HepG2 (cell line): Measurements from ENCODE around the gene ARL8A. TPM values are rescaled to one million over a fixed set of nuclear protein-coding genes. Genes with fewer than 3 reads are reported as not detected.

Experiments used
- ATAC-seq: fragments of 200-7000 bp; cut with Tn5 transposase; 3 replicates; pipeline ENCODE4 v1.9.1; 2020; ENCODE audit warnings: mild to moderate bottlenecking, moderate library complexity
- BruUV-seq: library from RNA; stranded (reverse); fragments of 400-500 nt; replicated peaks from 2 replicates; lab custom pipeline; 2021; lab: Mats Ljungman, UMichigan
- CTCF ChIA-PET: fragments of 300-600 bp; formaldehyde crosslinking; extraction: SDS; loops from one replicate; lab custom pipeline; 2021; ENCODE audit warnings: low total read pairs, inconsistent platforms, low intra/inter-chr PET ratio; lab: Yijun Ruan, JAX
- POLR2A ChIA-PET: fragments of 350-600 bp; sonication (Branson Sonifier 250); formaldehyde crosslinking; loops from one replicate; lab custom pipeline; 2020; ENCODE audit warnings: antibody characterized with exemption, inconsistent platforms; lab: Yijun Ruan, JAX
- DNase-seq: peaks from one replicate; pipeline ENCODE4 v3.0.0-alpha.2; 2015; ENCODE audit warnings: low spot score
- FAIRE-seq: peaks from 3 replicates; lab custom pipeline; 2011; peaks lifted over from hg19 to GRCh38; lab: Jason Lieb, UNC
- H2AFZ ChIP-seq: one replicate; pipeline ENCODE4 v1.6.1; 2011; ENCODE audit warnings: low read length, inconsistent platforms
- H3K27ac ChIP-seq: fragments of 300-600 bp; 3 replicates; pipeline ENCODE4 v1.8.0; 2011; ENCODE audit warnings: mixed run types, mild to moderate bottlenecking, mixed read lengths, low read length, inconsistent platforms; ENCODE audit not compliant: insufficient read depth; ENCODE audit errors: extremely low read length
- H3K27me3 ChIP-seq, 2 experiments: fragments of 200-600 bp in 1 of 2; 2 replicates in 1 of 2; 3 replicates in 1 of 2; pipeline versions ENCODE4 v1.6.0 to v1.8.0; 2011; ENCODE audit warnings: low read length in 2 of 2, mild to moderate bottlenecking in 2 of 2, moderate library complexity in 2 of 2, inconsistent platforms in 1 of 2; ENCODE audit not compliant: insufficient read depth in 2 of 2, control insufficient read depth in 1 of 2
- H3K36me3 ChIP-seq, 2 experiments: fragments of 200-600 bp in 1 of 2; replicated peaks in 1 of 2; 2 replicates in 1 of 2; 3 replicates in 1 of 2; pipeline versions ENCODE4 v1.5.1 to v1.8.0; 2011; ENCODE audit warnings: low read length in 2 of 2, inconsistent platforms in 1 of 2; ENCODE audit not compliant: insufficient read depth in 2 of 2, control insufficient read depth in 1 of 2
- H3K4me1 ChIP-seq: 2 replicates; pipeline ENCODE4 v1.5.1; 2012; ENCODE audit warnings: low read length, inconsistent platforms; ENCODE audit not compliant: insufficient read depth
- H3K4me2 ChIP-seq: 2 replicates; pipeline ENCODE4 v1.6.0; 2011; ENCODE audit warnings: low read depth, low read length, inconsistent platforms
- H3K4me3 ChIP-seq, 3 experiments: fragments of 200-600 bp in 1 of 3; sonication (generic), shearing (Covaris generic) in 1 of 3; replicated peaks in 1 of 3; 2 replicates each; pipeline ENCODE4 v1.5.1; 2011 to 2016; ENCODE audit warnings: low read length in 3 of 3, inconsistent platforms in 2 of 3, low read depth in 2 of 3, mild to moderate bottlenecking in 2 of 3, control low read depth in 1 of 3, mixed read lengths in 1 of 3; ENCODE audit not compliant: insufficient read depth in 1 of 3
- H3K79me2 ChIP-seq: one replicate; pipeline ENCODE4 v1.6.1; 2011; ENCODE audit warnings: low read length, inconsistent platforms; ENCODE audit not compliant: insufficient read depth
- H3K9ac ChIP-seq: 2 replicates; pipeline ENCODE4 v1.6.0; 2011; ENCODE audit warnings: mild to moderate bottlenecking, low read depth, low read length, inconsistent platforms; ENCODE audit not compliant: insufficient read depth
- H3K9me3 ChIP-seq: 2 replicates; pipeline ENCODE4 v1.5.1; 2012; ENCODE audit warnings: mild to moderate bottlenecking, low read length
- H4K20me1 ChIP-seq: 2 replicates; pipeline ENCODE4 v1.6.0; 2011; ENCODE audit warnings: inconsistent platforms, mild to moderate bottlenecking, low read length, moderate library complexity; ENCODE audit not compliant: insufficient read depth
- ARHGAP35 ChIP-seq: sonication (generic); formaldehyde crosslinking; IDR thresholded peaks from 2 replicates; pipeline ENCODE4 v1.9.0; 2022; ENCODE audit warnings: mild to moderate bottlenecking, inconsistent platforms, moderate library complexity, missing genetic modification reagents, borderline replicate concordance
- BRCA1 ChIP-seq: sonication (generic); formaldehyde crosslinking; IDR thresholded peaks from 2 replicates; pipeline ENCODE4 v1.4.0; 2020; ENCODE audit warnings: missing genetic modification reagents
- DMAP1 ChIP-seq: IDR thresholded peaks from 2 replicates; pipeline ENCODE4 v1.6.1; 2016
- FOXK1 ChIP-seq: sonication (generic); formaldehyde crosslinking; IDR thresholded peaks from 2 replicates; pipeline ENCODE4 v1.4.0; 2020; ENCODE audit warnings: low read depth, missing genetic modification reagents, borderline replicate concordance
- JUNB ChIP-seq: sonication (generic); formaldehyde crosslinking; IDR thresholded peaks from 2 replicates; pipeline ENCODE4 v1.8.0; 2022; ENCODE audit warnings: missing genetic modification reagents, mild to moderate bottlenecking, borderline replicate concordance
- SALL1 ChIP-seq: sonication (generic); formaldehyde crosslinking; IDR thresholded peaks from 2 replicates; pipeline ENCODE4 v1.8.0; 2022; ENCODE audit warnings: mild to moderate bottlenecking, missing genetic modification reagents
- SOX5 ChIP-seq: IDR thresholded peaks from 2 replicates; pipeline ENCODE4 v1.6.1; 2016; ENCODE audit warnings: borderline replicate concordance
- WGBS: methylation state at CpG from one replicate; pipeline ENCODE4 v1.1.6; 2017; ENCODE audit warnings: low lambda C conversion rate; 5-methylcytosine and 5-hydroxymethylcytosine counted together
- in situ Hi-C: cut with HindIII; loops from 2 replicates; pipeline ENCODE4 v1.10.0; 2017; ENCODE audit warnings: low pct_unique_long_range_greater_than_20kb; ENCODE audit not compliant: extremely low pct_ligation_motif_present
- intact Hi-C: fragments of 100-400 bp; cut with micrococcal nuclease; formaldehyde crosslinking; loops from one replicate; pipeline ENCODE4 v1.10.0; 2022; ENCODE audit not compliant: unreplicated experiment
- polyA plus RNA-seq, 8 experiments: library from polyadenylated mRNA; depleted of rRNA in 3 of 8; stranded (reverse) in 7 of 8; unstranded in 1 of 8; fragments of >200 nt; fragmentation: Illumina TruSeq in 4 of 8; extraction: Trizol in 4 of 8; gene quantifications; 2 replicates each; pipeline versions ENCODE4 v1.2.1 to v1.2.3, GENCODE V29; 2011 to 2016; ENCODE audit warnings: low read depth in 4 of 8, missing spikeins in 1 of 8, mixed read lengths in 1 of 8; ENCODE audit not compliant: insufficient read depth in 1 of 8
- total RNA-seq, 5 experiments: library from RNA; depleted of rRNA; stranded (reverse); fragments of >200 nt; fragmentation: Illumina TruSeq; extraction: Trizol; gene quantifications; 2 replicates each; pipeline ENCODE4 v1.2.3, GENCODE V29; 2016; ENCODE audit warnings: low read depth in 1 of 5
- TF ChIP-seq, protein P1 (sequence below): sonication (generic); formaldehyde crosslinking; IDR thresholded peaks from 2 replicates; pipeline ENCODE4 v1.8.0; 2022; ENCODE audit warnings: missing genetic modification reagents, low read depth, mild to moderate bottlenecking, borderline replicate concordance
- TF ChIP-seq, protein P2 (sequence below): sonication (generic); formaldehyde crosslinking; IDR thresholded peaks from 2 replicates; pipeline ENCODE4 v1.4.0; 2020; ENCODE audit warnings: low read depth, missing genetic modification reagents
- TF ChIP-seq, protein P3 (sequence below): sonication (generic); formaldehyde crosslinking; IDR thresholded peaks from 2 replicates; pipeline ENCODE4 v1.8.1; 2023; ENCODE audit warnings: mild to moderate bottlenecking, missing genetic modification reagents

ARL8A gene
- total and polyA plus RNA-seq, 2 of the 13 experiments (the other 11 are each of a cell fraction or from before 2014, with no cell fraction given), result 2.7 to 23.4 TPM

DNA sequence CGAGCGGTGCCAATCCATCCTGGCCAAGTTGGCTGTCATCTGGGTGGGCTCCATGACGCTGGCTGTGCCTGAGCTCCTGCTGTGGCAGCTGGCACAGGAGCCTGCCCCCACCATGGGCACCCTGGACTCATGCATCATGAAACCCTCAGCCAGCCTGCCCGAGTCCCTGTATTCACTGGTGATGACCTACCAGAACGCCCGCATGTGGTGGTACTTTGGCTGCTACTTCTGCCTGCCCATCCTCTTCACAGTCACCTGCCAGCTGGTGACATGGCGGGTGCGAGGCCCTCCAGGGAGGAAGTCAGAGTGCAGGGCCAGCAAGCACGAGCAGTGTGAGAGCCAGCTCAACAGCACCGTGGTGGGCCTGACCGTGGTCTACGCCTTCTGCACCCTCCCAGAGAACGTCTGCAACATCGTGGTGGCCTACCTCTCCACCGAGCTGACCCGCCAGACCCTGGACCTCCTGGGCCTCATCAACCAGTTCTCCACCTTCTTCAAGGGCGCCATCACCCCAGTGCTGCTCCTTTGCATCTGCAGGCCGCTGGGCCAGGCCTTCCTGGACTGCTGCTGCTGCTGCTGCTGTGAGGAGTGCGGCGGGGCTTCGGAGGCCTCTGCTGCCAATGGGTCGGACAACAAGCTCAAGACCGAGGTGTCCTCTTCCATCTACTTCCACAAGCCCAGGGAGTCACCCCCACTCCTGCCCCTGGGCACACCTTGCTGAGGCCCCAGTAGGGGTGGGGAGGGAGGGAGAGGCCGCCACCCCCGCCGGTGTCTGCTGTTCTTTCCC, 16.5 kb downstream of the ARL8A start:
- Histone ChIP-seq H3K4me2 (no peak overlapping the region), H3K4me3 (no peak overlapping the region), H4K20me1 (no peaks in the 10 kb centered on the region), H3K9me3 (no peaks in the 10 kb centered on the region), H3K79me2 (no peaks in the 10 kb centered on the region), H3K27me3 (peaks cover 4 to 22% of the 10 kb centered on the region in 2 experiments; a peak in 4 of 5 replicates), H3K4me1 (no peaks in the 10 kb centered on the region), H2AFZ (no peak overlapping the region), H3K27ac (no peak overlapping the region), H3K9ac (no peak overlapping the region), H3K36me3 (no peaks in the 10 kb centered on the region; a peak in 1 of 5 replicates)
- intact Hi-C loops (no loop called here), in situ Hi-C loops (no loop called here)
- 58% methylated on average over 8 of the region's 26 CpGs for WGBS
- BruUV-seq, result no TSS peak
- FAIRE-seq (no peak), DNase-seq (no peak), ATAC-seq (no peak)
- ChIA-PET CTCF (no interaction called here), POLR2A (no interaction called here)
- TF ChIP-seq, protein P1, sequence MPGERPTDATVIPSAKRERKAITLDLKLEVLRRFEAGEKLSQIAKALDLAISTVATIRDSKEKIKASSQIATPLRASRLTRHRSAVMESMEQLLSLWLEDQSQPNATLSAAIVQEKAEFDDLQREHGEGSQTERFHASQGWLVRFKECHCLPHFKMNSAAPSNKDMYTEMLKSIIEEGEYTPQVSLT (CRISPR knock-in tag), result no peak
- TF ChIP-seq BRCA1 (CRISPR knock-in tag) (no peak), DMAP1 (no peak), SALL1 (CRISPR knock-in tag) (no peak), JUNB (CRISPR knock-in tag) (no peak), FOXK1 (CRISPR knock-in tag) (no peak), SOX5 (no peak), ARHGAP35 (CRISPR knock-in tag) (no peak)
- TF ChIP-seq, protein P2, sequence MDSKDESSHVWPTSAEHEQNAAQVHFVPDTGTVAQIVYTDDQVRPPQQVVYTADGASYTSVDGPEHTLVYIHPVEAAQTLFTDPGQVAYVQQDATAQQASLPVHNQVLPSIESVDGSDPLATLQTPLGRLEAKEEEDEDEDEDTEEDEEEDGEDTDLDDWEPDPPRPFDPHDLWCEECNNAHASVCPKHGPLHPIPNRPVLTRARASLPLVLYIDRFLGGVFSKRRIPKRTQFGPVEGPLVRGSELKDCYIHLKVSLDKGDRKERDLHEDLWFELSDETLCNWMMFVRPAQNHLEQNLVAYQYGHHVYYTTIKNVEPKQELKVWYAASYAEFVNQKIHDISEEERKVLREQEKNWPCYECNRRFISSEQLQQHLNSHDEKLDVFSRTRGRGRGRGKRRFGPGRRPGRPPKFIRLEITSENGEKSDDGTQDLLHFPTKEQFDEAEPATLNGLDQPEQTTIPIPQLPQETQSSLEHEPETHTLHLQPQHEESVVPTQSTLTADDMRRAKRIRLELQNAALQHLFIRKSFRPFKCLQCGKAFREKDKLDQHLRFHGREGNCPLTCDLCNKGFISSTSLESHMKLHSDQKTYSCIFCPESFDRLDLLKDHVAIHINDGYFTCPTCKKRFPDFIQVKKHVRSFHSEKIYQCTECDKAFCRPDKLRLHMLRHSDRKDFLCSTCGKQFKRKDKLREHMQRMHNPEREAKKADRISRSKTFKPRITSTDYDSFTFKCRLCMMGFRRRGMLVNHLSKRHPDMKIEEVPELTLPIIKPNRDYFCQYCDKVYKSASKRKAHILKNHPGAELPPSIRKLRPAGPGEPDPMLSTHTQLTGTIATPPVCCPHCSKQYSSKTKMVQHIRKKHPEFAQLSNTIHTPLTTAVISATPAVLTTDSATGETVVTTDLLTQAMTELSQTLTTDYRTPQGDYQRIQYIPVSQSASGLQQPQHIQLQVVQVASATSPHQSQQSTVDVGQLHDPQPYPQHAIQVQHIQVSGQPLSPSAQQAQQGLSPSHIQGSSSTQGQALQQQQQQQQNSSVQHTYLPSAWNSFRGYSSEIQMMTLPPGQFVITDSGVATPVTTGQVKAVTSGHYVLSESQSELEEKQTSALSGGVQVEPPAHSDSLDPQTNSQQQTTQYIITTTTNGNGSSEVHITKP (CRISPR knock-in tag), result no peak
- TF ChIP-seq, protein P3, sequence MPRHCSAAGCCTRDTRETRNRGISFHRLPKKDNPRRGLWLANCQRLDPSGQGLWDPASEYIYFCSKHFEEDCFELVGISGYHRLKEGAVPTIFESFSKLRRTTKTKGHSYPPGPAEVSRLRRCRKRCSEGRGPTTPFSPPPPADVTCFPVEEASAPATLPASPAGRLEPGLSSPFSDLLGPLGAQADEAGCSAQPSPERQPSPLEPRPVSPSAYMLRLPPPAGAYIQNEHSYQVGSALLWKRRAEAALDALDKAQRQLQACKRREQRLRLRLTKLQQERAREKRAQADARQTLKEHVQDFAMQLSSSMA, result no peak
